ENCODE data around the gene PCDHGC5.

The PCDHGC5 gene

GRCh38 chr5:141506381-141507155 is 17.7 kb downstream of the PCDHGC5 start:
- WGBS, 2 experiments (ENCODE audit: insufficient coverage in 2 of 2): 87 to 92% methylated on average over 6 to 8 of the region's 8 CpGs
- Histone ChIP-seq H3K36me3 (ENCODE audit: control insufficient read depth, insufficient read depth, low read length) (peaks cover 67% of the 10 kb centered on the region), H3K9me3 (ENCODE audit: control insufficient read depth, low read length) (no peaks in the 10 kb centered on the region), H3K4me3 (ENCODE audit: extremely low read depth, insufficient read depth, low read length, poor library complexity, severe bottlenecking) (no peak overlapping the region), H3K4me1 (ENCODE audit: control insufficient read depth, insufficient read depth, low read length, poor library complexity, severe bottlenecking) (peaks cover 38% of the 10 kb centered on the region), H3K27ac (ENCODE audit: low read depth, low read length, severe bottlenecking) (peak overlapping the region; percentile 95)

DNA sequence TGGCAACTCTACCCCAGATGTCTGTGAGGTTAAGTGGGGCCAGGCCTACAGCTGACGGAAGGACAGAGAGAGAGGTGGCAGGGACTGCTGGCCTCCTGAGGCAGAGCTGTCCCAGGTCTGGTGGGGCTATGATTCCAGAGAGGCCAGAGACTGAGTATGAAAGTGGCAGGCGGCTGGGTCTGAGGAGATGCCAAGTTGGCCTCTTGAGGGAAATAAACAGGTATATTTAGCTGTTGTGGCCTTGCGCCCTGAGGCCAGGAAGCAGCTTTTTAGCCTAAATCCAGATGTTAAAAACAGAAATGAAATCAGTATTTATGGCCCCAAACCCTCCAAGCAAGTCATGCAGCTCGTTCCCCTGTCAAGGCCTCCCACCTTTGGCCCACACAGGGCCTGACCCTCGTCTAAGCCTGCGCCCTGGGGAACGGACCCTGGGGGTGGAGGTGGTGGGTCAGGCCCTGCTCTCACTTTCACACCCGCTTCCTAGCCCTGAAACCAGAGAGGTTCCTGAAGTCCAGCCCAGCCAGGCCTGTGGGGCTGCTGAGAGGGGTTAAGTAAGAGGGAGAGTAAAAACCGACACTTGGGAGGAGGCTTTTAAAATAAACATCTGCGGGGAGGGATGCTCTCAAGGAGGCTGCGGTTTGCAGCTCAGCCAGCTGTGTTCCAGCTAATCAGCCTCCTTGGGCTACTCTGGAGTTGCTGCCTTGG is 18.7 kb downstream of the PCDHGC5 start:
- no peak overlapping the region for H3K4me3 ChIP-seq (ENCODE audit: extremely low read depth, insufficient read depth, low read length, poor library complexity, severe bottlenecking)
- WGBS, 2 experiments (ENCODE audit: insufficient coverage in 2 of 2): 41 to 58% methylated on average over 4 to 6 of the region's 11 CpGs
- H3K9me3 ChIP-seq (ENCODE audit: control insufficient read depth, low read length): no peaks in the 10 kb centered on the region
- H3K4me1 ChIP-seq (ENCODE audit: control insufficient read depth, insufficient read depth, low read length, poor library complexity, severe bottlenecking): peaks cover 47% of the 10 kb centered on the region
- peaks cover 71% of the 10 kb centered on the region for H3K36me3 ChIP-seq (ENCODE audit: control insufficient read depth, insufficient read depth, low read length)
- peak overlapping the region; percentile 95 for H3K27ac ChIP-seq (ENCODE audit: low read depth, low read length, severe bottlenecking)

DNA sequence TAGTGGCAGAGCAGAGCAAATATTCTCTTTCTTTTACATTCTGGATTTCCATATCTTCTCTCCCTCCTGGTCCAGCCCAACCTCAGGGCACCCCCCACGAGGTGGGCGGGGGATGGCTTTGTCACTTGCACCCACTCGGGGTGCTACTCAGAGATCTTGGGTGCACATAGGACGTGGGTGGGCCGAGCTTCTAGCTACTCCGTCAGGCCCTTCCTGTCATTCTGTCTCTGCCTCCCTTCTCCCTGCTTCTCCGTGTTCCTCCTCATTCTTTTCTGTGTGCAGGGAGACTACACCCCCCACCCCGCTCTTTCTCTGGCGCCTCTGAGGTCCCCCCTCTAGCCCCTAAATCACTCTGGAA is 19.5 kb downstream of the PCDHGC5 start:
- 0 to 14% methylated on average over 1 to 9 of the region's 9 CpGs for WGBS, 2 experiments (ENCODE audit: insufficient coverage in 2 of 2)
- peaks cover 56% of the 10 kb centered on the region for H3K4me1 ChIP-seq (ENCODE audit: control insufficient read depth, insufficient read depth, low read length, poor library complexity, severe bottlenecking)

DNA sequence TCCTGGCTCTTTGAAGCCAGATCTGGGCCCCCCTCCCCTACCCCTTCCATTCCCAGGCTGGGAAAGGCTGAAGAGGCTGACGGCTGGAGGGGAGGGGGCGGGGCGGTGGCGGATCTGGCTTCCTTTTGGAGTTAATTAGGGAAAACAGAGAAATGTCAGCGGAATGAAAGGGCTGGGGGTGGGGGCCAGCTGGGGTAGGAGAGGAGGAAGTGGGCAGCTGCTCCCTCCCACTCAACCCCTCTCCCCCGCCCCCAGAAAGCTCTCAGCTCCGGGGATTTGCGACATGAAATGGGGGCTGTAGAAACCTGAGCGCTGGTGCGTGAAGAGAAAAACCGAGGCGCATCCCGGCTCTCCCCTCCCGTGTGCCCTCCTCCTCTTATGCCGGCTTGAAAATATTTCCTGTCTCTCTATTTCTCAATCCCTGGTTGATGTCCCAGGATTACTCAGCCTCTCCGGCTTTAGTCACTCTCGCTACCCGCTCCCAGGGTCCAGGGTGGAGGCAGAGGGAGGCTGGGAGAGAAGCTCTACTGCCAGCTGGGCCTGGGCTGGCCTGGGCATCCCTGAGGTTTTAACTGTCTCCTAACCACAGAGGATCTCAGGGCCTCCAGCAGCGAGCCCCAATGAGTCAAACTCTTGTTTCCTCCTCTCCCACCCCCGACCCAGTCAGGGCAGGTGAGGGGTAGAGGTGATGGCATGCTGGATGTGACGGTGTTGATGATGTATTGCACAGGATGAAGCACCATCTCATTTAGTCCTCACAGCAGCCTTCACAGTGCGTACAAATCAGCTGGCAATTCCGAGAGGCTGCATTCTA is 20.1 kb downstream of the PCDHGC5 start:
- peak overlapping the region; percentile 18 for H3K4me3 ChIP-seq (ENCODE audit: extremely low read depth, insufficient read depth, low read length, poor library complexity, severe bottlenecking)
- no peaks in the 10 kb centered on the region for H3K9me3 ChIP-seq (ENCODE audit: control insufficient read depth, low read length)
- H3K27ac ChIP-seq (ENCODE audit: low read depth, low read length, severe bottlenecking): peak overlapping the region; percentile 95
- 40 to 46% methylated on average over 3 to 7 of the region's 23 CpGs for WGBS, 2 experiments (ENCODE audit: insufficient coverage in 2 of 2)
- H3K36me3 ChIP-seq (ENCODE audit: control insufficient read depth, insufficient read depth, low read length): peaks cover 60% of the 10 kb centered on the region
- H3K4me1 ChIP-seq (ENCODE audit: control insufficient read depth, insufficient read depth, low read length, poor library complexity, severe bottlenecking): peaks cover 62% of the 10 kb centered on the region

More for the DNA sequence above, 19.5 kb downstream of the PCDHGC5 start:
- peak overlapping the region; percentile 18 for H3K4me3 ChIP-seq (ENCODE audit: extremely low read depth, insufficient read depth, low read length, poor library complexity, severe bottlenecking)
- peaks cover 66% of the 10 kb centered on the region for H3K36me3 ChIP-seq (ENCODE audit: control insufficient read depth, insufficient read depth, low read length)
- peak overlapping the region; percentile 95 for H3K27ac ChIP-seq (ENCODE audit: low read depth, low read length, severe bottlenecking)
- H3K9me3 ChIP-seq (ENCODE audit: control insufficient read depth, low read length): no peaks in the 10 kb centered on the region

- 85 to 100% methylated on average over 2 to 6 of the region's 9 CpGs for WGBS, 2 experiments (ENCODE audit: insufficient coverage in 2 of 2)
- Histone ChIP-seq H3K36me3 (ENCODE audit: control insufficient read depth, insufficient read depth, low read length) (peaks cover 49% of the 10 kb centered on the region), H3K4me1 (ENCODE audit: control insufficient read depth, insufficient read depth, low read length, poor library complexity, severe bottlenecking) (peaks cover 73% of the 10 kb centered on the region), H3K9me3 (ENCODE audit: control insufficient read depth, low read length) (no peaks in the 10 kb centered on the region), H3K4me3 (ENCODE audit: extremely low read depth, insufficient read depth, low read length, poor library complexity, severe bottlenecking) (no peak overlapping the region), H3K27ac (ENCODE audit: low read depth, low read length, severe bottlenecking) (no peak overlapping the region)
Observed at GRCh38 chr5:141510160-141510559, 21.3 kb downstream of the PCDHGC5 start.

- no peaks in the 10 kb centered on the region for H3K9me3 ChIP-seq (ENCODE audit: control insufficient read depth, low read length)
- peaks cover 80% of the 10 kb centered on the region for H3K4me1 ChIP-seq (ENCODE audit: control insufficient read depth, insufficient read depth, low read length, poor library complexity, severe bottlenecking)
- peaks cover 48% of the 10 kb centered on the region for H3K36me3 ChIP-seq (ENCODE audit: control insufficient read depth, insufficient read depth, low read length)
- H3K4me3 ChIP-seq (ENCODE audit: extremely low read depth, insufficient read depth, low read length, poor library complexity, severe bottlenecking): no peak overlapping the region
- 86 to 100% methylated on average over 2 to 10 of the region's 14 CpGs for WGBS, 2 experiments (ENCODE audit: insufficient coverage in 2 of 2)
- H3K27ac ChIP-seq (ENCODE audit: low read depth, low read length, severe bottlenecking): no peak overlapping the region
Observed at GRCh38 chr5:141510850-141511601, 22.1 kb downstream of the PCDHGC5 start.

GRCh38 chr5:141511771-141512325 is 23.0 kb downstream of the PCDHGC5 start:
- Histone ChIP-seq H3K9me3 (ENCODE audit: control insufficient read depth, low read length) (no peaks in the 10 kb centered on the region), H3K4me1 (ENCODE audit: control insufficient read depth, insufficient read depth, low read length, poor library complexity, severe bottlenecking) (peaks cover 80% of the 10 kb centered on the region), H3K27ac (ENCODE audit: low read depth, low read length, severe bottlenecking) (peak overlapping the region; percentile 99), H3K36me3 (ENCODE audit: control insufficient read depth, insufficient read depth, low read length) (peaks cover 48% of the 10 kb centered on the region), H3K4me3 (ENCODE audit: extremely low read depth, insufficient read depth, low read length, poor library complexity, severe bottlenecking) (no peak overlapping the region)
- WGBS, 2 experiments (ENCODE audit: insufficient coverage in 2 of 2): 87 to 96% methylated on average over 2 of the region's 4 CpGs

DNA sequence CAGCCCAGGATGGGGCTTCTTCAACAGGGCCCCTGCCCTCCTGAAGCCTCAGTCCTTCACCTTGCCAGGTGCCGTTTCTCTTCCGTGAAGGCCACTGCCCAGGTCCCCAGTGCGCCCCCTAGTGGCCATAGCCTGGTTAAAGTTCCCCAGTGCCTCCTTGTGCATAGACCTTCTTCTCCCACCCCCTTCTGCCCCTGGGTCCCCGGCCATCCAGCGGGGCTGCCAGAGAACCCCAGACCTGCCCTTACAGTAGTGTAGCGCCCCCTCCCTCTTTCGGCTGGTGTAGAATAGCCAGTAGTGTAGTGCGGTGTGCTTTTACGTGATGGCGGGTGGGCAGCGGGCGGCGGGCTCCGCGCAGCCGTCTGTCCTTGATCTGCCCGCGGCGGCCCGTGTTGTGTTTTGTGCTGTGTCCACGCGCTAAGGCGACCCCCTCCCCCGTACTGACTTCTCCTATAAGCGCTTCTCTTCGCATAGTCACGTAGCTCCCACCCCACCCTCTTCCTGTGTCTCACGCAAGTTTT is 23.6 kb downstream of the PCDHGC5 start:
- H3K36me3 ChIP-seq (ENCODE audit: control insufficient read depth, insufficient read depth, low read length): peaks cover 53% of the 10 kb centered on the region
- H3K27ac ChIP-seq (ENCODE audit: low read depth, low read length, severe bottlenecking): peak overlapping the region; percentile 99
- 47 to 48% methylated on average over 18 to 23 of the region's 28 CpGs for WGBS, 2 experiments (ENCODE audit: insufficient coverage in 2 of 2)
- H3K4me3 ChIP-seq (ENCODE audit: extremely low read depth, insufficient read depth, low read length, poor library complexity, severe bottlenecking): peak overlapping the region; percentile 34
- H3K4me1 ChIP-seq (ENCODE audit: control insufficient read depth, insufficient read depth, low read length, poor library complexity, severe bottlenecking): peaks cover 74% of the 10 kb centered on the region
- H3K9me3 ChIP-seq (ENCODE audit: control insufficient read depth, low read length): no peaks in the 10 kb centered on the region

DNA sequence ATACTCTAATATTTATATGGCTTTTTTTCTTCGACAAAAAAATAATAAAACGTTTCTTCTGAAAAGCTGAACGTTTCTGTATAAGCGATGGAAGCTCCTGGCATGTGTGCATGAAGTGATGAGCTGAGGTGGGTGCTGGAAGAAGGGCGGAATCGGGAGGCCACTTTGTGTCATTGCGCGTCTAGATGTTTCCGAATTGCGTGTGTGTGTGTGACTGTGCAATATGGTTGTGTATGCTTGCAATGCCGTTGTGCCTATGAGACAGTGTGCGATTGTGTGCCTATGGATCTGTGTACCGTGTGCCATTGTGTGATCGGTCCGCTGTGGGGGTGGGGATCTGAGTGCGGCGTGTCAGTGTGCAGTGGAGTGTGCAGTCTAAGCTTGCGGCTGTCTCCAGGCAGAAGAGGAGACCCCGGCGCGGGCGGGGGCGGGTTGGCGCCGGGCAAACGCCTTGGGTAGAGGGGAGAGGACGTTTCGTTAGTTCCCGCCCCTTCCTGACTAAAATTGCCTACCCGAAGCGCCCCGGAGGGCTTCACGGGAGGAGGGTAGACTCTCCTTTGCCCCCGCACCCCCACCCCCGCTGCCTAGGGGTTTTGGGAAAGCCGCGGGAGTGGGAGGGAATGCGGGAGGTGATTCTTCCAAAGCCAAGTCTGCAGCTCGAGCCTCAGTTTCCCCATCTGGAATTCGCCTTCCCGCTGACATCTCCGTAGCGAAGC is 24.2 kb downstream of the PCDHGC5 start:
- no peaks in the 10 kb centered on the region for H3K9me3 ChIP-seq (ENCODE audit: control insufficient read depth, low read length)
- H3K4me1 ChIP-seq (ENCODE audit: control insufficient read depth, insufficient read depth, low read length, poor library complexity, severe bottlenecking): peaks cover 73% of the 10 kb centered on the region
- peaks cover 57% of the 10 kb centered on the region for H3K36me3 ChIP-seq (ENCODE audit: control insufficient read depth, insufficient read depth, low read length)
- WGBS, 2 experiments (ENCODE audit: insufficient coverage in 2 of 2): 27 to 28% methylated on average over 17 to 27 of the region's 43 CpGs
- peak overlapping the region; percentile 34 for H3K4me3 ChIP-seq (ENCODE audit: extremely low read depth, insufficient read depth, low read length, poor library complexity, severe bottlenecking)
- H3K27ac ChIP-seq (ENCODE audit: low read depth, low read length, severe bottlenecking): peak overlapping the region; percentile 99

All from mesodermal cell (in vitro differentiated cells).